NCI-H69 (cell line): ENCODE data around the gene FOXL2NB.

Source experiments
- DNase-seq: peaks from one replicate; lab custom pipeline; 2025; lab: John Stamatoyannopoulos, UW

The FOXL2NB gene

DNA sequence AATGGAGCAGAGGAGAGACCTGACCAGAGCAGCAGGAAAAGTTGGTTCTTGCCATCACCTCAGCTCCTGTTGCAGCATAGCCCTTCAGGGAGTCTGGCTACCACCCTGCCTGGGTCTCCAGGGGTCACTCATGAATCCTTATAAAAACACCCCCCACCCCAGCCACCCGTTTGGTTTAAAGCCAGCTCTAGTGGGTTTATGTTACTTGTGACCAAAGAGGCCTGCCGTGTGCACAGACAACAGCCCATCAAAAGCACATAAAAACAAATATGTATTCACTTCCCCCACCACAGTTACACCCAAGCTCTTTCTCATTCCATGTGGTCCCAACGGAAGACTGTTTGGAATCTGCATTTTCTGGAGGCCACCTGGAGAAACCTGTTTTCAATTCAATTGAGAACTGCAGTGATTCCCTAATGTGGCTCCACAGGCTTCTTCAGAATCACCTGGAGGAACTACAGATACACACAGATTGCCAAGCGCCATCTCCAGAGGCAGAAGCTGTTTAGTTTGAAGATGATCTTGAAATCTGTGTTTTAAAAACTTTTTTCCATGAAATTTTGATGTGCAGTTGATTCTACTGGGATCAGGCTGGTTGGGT is 13.8 kb upstream of the FOXL2NB start:
- no peak for DNase-seq

DNA sequence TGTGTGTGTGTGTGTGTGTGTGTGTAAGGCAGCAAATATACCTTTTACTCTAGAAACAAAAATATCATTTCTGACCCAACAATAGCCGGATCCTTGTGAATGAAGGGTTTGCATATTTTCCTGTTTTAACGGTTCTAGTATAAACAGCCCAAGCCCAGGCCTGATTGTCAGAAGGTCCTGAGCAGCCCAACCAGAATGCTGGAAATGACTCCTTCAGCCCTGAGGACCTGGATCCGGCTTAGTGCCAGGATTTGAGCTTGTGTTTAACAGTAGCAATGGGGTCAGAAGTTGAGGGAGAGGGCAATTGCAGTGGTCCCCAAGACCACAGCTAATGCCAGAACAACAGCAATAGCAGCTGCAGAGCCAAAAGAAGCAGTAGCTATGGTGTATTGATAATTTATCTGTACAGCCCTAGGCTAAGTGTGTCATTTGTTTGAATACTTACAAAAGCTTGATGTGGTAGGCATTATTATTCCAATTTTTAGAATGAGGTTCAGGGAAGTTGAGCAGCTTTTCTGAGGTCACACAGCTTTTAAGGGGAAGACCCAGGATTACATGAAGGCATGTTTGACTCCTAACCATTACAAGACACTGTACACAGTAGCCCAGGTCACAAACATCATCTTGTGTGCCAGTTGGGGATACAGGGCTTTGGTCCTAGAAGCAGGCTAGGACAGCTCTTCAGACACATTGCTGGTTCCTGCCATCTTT is 12.9 kb upstream of the FOXL2NB start:
- no peak for DNase-seq

DNA sequence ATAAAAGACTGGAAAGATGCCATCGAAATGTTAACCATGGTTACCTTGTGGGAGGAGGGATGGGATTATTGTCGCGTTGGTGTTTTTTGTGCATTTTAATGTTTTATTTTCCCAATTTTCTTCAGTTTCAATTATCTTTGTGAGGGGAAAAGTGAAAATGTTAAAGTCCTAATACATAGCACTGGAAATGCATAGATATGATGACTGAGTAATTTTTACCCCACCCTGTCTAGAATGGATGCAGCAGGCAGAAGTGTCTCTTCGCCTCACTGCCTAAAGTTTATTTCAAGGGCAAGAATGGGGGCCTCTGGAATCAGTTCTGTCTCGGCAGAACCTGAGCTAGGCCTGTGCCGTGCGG is 11.5 kb upstream of the FOXL2NB start:
- no peak for DNase-seq

DNA sequence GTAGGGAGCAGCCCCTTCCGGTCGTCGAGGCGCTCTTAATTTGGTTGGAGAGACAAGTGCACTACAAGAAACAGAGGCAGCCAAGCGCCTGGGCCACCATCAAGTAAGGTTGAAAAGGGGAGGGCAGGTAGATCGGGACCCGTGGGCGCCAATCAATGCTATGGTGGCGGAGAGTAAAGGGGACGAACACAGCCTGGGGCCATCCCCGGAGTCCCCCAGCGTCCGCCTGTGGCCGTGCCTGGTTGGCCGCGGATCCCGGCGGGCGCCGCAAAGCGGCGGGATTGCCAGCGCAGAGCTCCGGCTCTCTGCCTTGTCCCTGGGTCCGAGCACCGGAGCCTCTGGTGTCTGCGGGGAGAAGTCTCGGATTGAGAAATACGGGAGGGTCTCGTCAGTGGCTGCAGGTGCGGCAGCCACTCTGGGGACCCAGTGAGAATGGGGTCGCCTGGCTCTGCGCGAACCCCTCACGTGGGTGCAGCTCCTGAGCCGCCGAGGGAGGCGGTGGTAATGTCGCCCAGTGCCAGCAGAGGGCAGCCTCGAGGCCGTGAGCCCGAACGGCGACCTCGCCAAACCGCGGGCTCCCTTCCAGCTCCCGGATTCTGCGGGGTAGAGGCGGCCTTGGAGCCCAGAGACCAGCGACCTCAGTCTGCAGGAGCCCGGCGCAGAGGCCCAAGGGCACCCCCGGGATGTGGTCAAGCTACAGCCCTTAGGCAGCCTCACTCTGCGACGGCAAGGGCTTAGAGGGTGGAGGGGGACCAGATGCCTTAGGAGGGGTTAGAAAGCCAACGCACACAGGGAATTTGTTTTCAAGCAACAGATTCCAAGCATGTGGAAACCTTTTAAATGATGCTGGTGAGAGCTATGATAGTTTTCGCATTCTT is 10.9 kb upstream of the FOXL2NB start:
- peak; percentile 32 for DNase-seq

DNA sequence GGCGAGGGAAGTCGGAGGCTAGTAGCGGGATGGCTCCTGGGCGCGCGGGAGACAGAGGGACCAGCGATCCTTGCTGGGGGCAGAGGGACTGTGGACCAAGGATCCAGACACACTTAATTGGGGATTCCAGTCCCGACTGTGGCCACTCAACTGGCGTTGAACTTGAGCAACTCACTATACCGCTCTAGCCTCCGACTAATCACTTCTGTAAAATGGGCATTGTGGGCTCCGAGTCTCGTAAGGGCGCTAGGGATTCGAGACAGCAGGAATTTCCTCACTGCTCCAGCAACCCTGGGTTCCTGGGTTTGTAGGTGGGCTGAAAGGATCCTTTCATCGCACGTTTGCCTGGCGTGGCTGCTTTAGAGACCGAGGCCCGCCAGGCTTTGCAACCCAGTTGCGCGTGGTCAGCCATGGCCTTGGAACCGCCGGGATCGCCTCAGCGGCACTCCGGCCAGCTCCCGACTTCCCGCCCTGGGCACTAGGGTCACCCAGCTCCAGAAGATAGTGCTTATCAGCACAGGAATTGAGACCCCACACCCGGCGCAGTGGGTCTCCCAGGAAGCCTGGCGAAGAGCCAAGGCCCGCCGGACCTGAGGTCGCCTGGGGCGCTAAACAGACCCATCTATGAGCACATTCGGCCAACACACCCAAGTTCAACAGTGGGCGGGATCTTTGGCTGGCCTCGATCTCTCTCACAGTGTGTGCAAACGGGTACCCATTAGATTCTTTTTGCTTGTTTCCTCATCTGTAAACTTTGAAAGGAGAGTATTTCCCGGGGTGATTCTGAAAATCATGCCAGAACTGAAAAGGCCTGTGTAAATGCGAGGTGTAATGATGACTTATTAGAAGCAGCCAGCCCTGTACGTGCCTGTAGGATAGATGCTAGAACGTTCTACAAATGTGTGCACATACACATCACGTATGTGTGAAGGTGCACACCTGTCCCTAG is 10.0 kb upstream of the FOXL2NB start:
- DNase-seq: no peak

DNA sequence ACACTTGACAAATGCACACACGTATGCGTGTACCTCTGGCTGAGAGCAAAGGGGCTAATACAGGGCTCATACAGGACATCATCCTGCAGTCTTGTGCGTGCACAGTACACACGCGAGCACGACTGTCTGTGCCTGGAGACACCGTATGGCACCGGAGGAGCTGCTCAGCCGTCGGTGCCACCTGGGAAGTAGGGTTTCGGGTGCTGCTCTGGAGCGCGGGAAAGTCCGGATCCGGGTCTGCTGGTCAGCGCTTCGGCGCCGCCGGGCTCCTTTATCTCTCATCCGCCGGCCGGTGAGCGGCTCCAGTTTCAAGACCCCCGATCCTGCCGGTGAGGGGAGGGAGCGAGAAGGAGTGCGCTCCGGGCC is 9.3 kb upstream of the FOXL2NB start:
- DNase-seq: no peak

DNA sequence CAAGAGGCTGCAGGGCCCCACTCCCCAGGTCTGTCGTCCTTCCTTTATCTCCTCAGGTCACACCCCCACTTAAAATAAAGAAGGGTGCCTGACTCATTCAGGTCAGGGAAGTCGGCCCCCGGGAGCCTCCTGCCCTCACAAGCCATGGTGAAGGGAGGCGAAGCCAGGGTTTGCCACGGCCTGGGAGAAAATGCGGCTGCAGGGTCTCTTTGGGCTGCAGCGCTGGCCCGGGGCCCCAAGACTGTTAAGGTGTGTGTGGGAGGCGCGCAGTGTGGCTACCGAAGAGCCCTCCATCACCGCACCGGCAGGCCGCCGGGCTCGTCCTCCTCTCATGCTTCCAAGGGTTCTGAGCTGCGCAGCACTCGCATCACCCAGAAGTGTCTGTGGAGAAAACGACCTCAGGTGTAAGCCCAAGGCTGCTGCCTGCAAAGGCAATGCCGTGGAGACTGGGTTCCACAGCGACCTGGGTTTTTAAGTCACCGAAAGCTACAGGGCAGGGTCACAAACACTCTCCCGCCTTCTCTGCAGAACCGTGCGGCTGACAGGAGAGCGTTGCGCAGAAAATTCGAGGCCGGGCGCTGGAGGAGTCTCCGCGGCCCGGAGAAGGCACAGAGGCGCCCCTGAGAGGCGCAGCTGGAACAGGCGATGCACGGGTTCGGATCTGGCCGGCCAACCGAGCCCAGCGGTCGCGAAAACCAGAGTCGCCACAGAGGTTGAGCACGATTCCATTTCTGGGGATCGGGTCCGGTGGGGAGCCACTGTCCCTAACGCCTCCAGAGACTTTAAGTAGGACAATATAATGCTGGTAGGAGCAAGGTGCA is 8.8 kb upstream of the FOXL2NB start:
- peak; percentile 4 for DNase-seq

DNA sequence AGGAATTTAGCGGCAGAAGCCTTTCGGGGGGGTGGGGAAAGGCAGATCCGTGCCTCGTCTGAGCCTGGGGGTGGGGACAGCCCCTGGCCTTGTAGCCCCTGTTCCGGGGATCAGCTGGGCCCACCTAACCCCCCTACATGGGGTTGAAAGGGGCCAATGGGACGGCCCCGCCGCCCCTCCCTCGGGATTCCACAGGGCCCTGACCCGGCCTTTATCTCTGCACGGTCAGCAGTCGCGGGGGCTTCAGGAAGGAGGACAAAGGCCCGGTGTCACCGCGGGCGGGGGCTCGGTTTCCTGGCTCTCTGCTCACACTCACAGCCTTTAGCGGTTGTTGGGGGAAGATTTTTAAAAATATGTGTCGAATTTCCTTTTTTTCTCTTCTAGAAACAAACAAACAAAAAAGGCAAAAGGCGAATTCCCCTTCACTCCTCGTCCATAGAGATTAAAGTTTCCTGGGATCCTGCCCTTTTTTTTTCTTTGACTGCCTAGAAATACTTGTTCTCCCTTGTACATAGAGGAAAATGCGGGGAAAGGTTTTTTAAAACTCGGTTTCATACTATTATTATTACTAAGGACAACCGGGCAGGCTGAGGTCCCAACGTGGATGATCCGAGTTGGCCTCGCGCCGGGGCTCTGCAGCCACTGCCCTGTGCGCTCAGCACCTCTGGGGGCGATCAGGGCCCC is 8.0 kb upstream of the FOXL2NB start:
- DNase-seq: no peak

DNA sequence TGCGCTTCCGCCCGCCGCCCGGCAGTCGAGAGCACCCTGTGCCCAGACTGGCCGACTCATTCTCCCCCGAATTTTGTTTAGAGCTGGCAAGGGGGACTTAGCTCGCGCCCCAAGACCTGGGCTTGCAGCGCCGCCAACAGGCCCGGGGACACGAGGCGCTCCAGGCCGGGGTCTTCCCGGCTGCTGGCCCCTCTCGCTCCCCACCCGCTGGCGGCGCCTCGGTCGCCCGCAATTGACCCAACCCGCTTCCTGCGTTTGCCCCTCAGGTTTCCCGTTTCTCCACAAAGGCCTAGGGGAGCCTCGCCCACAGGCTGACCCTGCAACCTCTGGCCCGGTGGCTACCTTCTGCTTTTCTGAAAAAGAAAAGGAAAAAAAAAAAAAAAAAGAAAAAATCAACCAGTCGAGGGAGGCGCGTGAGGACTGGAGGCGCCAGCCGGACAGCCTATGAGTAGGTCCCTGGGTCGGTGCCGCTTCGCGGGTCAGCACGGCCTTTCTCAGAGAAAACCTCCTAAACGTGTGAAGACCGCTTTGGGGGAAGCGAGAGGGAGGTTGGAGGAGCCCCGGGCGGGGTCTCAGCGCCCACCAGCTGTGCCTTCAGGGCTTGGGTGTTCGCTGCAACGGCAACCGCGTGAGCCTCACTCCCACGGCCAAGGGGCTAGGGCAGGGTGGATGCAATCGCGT is 7.3 kb upstream of the FOXL2NB start:
- no peak for DNase-seq

DNA sequence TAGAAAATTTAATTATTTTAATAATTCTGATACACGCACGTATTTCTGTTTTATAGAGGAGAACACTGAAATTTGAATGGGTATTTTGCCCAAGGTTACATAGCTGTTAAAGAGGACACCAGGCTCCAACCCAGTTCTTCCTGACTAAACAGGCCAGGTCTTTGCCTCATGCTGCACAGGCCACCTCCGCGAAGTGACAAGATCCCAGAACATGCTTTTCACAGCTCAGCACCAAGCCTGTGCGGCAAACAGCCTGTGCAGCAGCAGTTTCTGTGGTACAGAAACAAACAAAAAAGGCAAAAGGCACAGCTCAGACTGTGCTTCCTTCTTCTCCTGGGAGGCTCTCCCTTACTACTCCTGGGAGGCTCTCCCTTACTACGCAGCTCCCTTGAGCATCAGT is 6.6 kb upstream of the FOXL2NB start:
- DNase-seq: no peak

DNA sequence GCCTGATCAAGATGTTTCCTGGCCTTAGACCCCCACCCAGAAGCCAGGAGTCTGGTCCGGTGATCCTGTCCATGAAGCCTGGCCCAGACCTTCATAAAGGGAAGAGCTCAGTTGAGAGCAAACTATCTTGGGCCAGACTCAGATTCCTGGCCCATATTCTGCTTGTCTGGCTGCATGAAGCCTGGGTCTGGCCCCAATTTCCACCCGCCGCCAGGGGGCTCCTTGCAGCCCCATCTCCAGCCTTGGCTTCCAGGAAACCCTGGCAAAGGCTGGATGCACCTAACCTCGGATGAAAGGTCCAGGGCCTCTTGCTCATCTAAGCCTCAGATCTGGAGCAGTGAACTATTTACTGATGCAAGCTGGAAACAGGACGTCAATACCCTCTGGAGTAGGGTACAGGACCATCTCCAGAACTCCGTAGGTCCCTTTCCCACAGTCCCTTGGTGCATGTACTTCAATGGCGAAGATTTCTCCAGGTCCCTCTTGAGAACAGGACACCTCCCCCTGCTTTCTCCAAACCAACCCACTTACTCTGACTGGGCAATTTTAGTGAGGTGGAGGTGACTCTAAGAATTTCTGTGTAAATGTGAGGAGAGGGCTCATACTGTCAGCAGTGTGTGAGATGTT is 5.6 kb upstream of the FOXL2NB start:
- DNase-seq: no peak

DNA sequence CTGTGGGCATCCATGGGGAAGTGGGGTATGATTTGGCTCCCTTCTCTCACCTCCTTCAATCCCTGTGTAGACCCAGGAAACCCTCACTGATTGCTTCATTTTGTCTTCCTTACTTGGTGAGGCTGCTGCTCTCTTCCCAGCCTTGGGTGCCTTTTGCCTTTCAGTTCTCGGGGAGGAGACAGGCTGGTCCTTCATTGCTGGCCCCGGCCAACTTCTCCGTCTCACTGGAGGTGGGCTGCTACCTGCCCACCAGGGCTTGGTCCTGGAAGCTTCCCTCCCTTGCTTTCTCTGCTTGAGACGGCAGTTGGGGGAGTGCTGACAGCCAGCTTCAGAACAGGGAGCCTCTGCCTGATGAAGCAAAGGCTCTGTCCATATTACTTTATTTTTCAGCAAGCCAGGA is 4.7 kb upstream of the FOXL2NB start:
- DNase-seq: no peak

DNA sequence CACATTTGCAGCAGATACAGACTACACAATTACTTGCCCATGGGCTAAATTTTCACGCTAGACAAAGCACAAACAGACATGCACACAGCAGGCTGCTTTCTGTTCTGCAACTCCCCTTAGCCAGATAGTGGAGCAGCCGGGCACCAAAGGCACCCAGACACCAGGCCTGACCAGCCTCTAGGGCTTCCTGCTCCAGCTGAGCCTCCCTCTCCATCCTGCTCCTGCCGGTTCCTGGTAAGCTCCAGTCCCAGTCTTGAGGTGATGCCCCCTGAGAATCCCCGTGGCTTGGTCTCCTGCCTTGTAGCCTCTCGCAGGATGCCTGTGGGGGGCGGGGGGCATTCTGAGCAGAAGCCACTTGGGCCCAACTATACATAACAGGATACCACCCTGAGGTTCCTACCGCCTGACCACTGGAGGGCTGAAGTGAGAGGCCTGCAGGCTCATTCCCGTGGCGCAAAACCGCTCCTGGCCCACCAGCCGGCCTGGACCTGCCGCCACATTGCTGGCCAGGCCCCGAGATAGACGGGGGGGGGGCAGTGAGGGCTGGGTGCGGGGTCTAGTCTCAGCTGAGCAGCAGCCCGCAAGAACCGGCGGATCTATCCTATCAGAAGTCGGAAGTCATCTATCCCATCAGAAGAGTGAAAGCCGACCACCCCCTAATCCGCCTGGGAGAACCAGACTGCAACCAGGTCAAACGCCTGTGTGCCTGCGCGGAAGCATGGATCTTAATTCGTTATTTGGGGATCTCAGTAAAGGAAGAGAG is 4.0 kb upstream of the FOXL2NB start:
- DNase-seq: no peak

DNA sequence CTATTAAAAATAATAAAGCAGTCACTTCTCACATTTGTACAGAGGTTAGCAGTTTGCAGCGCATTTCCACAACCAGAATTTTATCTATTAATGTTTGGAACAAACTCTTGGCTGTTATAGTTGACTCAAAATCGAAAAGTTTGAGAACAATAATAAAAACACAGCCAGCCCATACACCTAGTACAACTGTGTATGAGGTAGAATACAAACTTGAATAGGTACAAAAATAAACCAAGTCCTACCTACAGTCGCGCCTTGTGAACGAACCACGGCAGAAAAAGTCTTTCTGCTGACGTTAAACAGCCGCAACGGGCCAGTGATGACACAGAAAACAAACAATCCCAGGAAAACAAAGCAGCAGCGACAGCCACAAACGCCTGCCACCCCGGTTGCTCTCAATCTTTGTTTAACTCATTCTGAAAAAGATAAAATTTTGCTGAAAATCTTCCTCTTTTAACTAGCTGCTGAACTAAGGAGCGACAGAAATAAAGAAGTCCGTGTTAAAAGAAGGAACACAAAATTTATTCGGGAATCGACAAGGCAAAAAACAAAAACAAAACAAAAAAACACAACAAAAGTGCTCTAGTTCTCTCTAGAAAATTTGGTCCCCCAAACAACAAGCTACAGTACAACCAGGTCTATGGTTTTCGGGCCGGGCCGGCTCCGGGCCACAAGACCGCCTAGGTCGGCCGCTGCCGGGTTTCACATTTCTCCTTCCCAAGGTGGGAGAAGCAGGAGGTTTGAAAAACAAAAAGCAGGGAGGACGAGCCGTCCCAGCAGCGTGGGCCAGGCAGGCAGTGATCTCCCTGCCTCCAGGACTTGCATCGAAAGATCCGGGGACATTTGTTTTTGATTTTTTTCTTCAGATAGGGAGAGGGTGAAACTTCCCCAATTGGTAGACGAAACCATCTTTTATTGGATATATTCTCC is 3.0 kb upstream of the FOXL2NB start:
- no peak for DNase-seq

DNA sequence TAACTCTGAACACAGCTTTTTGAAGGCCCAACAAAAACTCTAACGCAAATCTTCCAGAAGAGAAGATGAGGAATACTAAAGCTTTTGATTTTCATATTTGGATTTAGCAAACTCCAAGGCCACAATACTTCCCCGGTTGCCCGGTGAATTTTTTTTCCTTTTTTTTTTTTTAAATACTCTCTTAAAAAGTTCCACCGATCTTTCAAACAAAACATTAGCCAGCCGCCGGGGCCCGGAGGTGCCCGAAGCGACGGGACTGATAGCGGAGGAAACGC is 2.4 kb upstream of the FOXL2NB start:
- no peak for DNase-seq

DNA sequence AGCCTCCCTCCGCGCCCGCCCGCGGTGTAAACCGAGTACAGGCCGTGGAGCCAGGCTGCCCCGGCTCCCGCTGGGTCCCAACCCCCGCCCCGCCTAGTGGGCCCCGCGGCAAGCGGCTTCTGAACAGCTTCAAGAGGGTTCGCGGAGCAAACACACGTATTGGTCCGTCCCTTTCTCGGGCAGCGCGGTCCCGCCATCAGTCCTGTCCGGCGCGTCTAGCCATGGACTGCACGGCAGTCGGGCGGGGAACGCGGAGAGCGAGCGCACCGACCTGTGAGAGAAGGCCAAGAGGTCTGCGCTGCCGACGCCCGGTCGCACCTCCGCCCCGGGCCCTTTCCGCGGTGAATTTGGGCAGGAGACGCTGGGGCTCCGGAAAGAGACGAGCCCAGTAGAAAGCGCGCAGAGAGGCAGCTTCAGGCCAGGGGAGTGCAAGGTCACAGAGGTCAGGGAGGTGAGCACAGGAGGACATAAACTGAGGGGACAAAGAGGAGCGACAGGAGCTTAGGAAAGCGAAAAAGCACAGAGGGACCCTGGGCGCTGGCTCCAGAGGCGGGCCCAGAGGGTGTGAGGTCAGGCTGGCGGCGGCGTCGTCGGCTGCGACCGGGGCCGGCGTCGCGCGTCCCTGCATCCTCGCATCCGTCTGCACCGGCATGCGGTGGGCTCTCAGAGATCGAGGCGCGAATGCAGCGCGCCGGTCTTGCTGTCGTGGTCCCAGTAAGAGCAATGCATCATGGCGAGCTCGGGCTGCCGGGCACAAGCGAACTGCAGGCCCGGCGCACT is 1.9 kb upstream of the FOXL2NB start:
- DNase-seq: no peak
